ENCODE results near the gene NCAM1. TPM values are rescaled to one million over a fixed set of nuclear protein-coding genes. Genes with fewer than 3 reads are reported as not detected.
A peak's percentile ranks its signal among the peaks of the same experiment; 100 is the strongest.

Gene NCAM1
- total and polyA plus RNA-seq, 9 of the 15 experiments (the other 6 are each of a cell fraction or from before 2014, with no cell fraction given): 0.09 to 0.23 TPM; not detected in 7

DNA sequence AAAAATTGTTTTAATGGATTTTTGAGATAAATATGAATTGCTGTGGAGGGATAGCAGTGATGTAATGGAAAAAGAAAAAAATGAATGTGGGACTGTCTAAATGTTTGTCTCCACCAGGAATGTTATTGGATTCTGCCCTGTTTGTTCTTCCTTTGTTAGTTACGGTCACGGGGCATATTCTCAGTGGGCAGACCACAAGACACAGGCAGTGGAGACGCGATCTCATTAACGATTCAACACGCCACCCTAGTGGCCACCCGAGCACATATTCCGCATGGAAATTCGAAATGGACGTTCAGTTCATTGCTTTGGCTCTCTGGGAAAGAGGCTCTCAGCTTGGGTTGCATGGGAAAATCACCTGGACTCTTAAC lies 201.4 kb downstream of the NCAM1 start:
- TF ChIP-seq TEAD4 (IDR thresholded peaks at IDR 0.05; ENCODE audit: low read length) (no peak), TEAD4 (CRISPR knock-in tag; IDR thresholded peaks at IDR 0.05; ENCODE audit: borderline replicate concordance) (no peak), ETV1 (tag; conservative IDR thresholded peaks at IDR 0.05; ENCODE audit: low read depth) (no peak), ILK (tag; IDR thresholded peaks at IDR 0.05; ENCODE audit: borderline replicate concordance, low read depth) (no peak)
- TF ChIP-seq, protein P1, sequence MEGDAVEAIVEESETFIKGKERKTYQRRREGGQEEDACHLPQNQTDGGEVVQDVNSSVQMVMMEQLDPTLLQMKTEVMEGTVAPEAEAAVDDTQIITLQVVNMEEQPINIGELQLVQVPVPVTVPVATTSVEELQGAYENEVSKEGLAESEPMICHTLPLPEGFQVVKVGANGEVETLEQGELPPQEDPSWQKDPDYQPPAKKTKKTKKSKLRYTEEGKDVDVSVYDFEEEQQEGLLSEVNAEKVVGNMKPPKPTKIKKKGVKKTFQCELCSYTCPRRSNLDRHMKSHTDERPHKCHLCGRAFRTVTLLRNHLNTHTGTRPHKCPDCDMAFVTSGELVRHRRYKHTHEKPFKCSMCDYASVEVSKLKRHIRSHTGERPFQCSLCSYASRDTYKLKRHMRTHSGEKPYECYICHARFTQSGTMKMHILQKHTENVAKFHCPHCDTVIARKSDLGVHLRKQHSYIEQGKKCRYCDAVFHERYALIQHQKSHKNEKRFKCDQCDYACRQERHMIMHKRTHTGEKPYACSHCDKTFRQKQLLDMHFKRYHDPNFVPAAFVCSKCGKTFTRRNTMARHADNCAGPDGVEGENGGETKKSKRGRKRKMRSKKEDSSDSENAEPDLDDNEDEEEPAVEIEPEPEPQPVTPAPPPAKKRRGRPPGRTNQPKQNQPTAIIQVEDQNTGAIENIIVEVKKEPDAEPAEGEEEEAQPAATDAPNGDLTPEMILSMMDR (IDR thresholded peaks at IDR 0.05 in 2 of 3, conservative IDR thresholded peaks at IDR 0.05 in 1 of 3; ENCODE audit: insufficient read depth in 2 of 3, low read depth in 1 of 3, low read length in 3 of 3): peak in 2 of 3 experiments; percentile 20 to 26; a peak in 1 of 6 replicates
- ATAC-seq: peak; percentile 32; the same call in 1 of the 3 replicates
- POLR2A ChIA-PET: interaction anchor here (0.6 kb wide), 1 partner anchor 30 kb away, joined by 4 read pairs; no protein-coding TSS in a partner anchor
- no TSS peak for BruUV-seq (replicated peaks)
- FAIRE-seq: no peak
- Histone ChIP-seq H3K4me2 (ENCODE audit: insufficient read depth, low read length) (no peak overlapping the region), H3K27me3 (ENCODE audit: control insufficient read depth in 2 of 2, insufficient read depth in 2 of 2, low read length in 2 of 2) (peaks cover 7 to 8% of the 10 kb centered on the region in 2 experiments; a peak in 4 of 5 replicates), H3K79me2 (ENCODE audit: control insufficient read depth, insufficient read depth, low read length) (no peaks in the 10 kb centered on the region), H3K9me1 (ENCODE audit: control insufficient read depth, insufficient read depth, low read length) (no peaks in the 10 kb centered on the region), H4K20me1 (replicated peaks; ENCODE audit: control insufficient read depth, insufficient read depth, low read length) (no peaks in the 10 kb centered on the region), H3K4me1 (replicated peaks in 1 of 2; ENCODE audit: control insufficient read depth in 2 of 2, insufficient read depth in 2 of 2, low read length in 2 of 2) (no peaks in the 10 kb centered on the region), H2AFZ (ENCODE audit: low read depth, low read length) (no peak overlapping the region), H3K9me3 (replicated peaks; ENCODE audit: control insufficient read depth, insufficient read depth, low read depth, low read length) (no peaks in the 10 kb centered on the region), H3K9ac (ENCODE audit: insufficient read depth in 1 of 2, low read depth in 2 of 2, low read length in 2 of 2) (no peak overlapping the region), H3K36me3 (ENCODE audit: control insufficient read depth, insufficient read depth, low read length) (no peaks in the 10 kb centered on the region), H3K4me3 (no peak overlapping the region), H3K27ac (ENCODE audit: extremely low read depth, low read depth, low read length) (no peak overlapping the region)
- CTCF ChIA-PET (ENCODE audit: low intra/inter-chr PET ratio): interaction anchor here (0.6 kb wide), 1 partner anchor 127 kb away, joined by 3 read pairs; no protein-coding TSS in a partner anchor
- intact Hi-C loops (cut with micrococcal nuclease): no loop called here
- 1% methylated on average over 10 of the region's 10 CpGs for WGBS (ENCODE audit: insufficient coverage, low coverage, missing lambda C conversion rate)
- in situ Hi-C loops (cut with MboI): no loop called here
- DNase-seq (ENCODE audit: extremely low read depth in 1 of 4, low spot score in 3 of 4): peak in 3 of 4 experiments; percentile 9 to 16 (median 12)

Data from K562 (cell line).